Spleen (tissue), 7 donors: ENCODE data around the gene GKN2.

Experiments used
- CTCF ChIP-seq, 11 experiments: fragments of 200-600 bp in 7 of 11; fragments of 450-650 bp in 4 of 11; sonication (generic) in 4 of 11; IDR thresholded peaks in 8 of 11; conservative IDR thresholded peaks in 3 of 11; 1 replicate in 7 of 11; 2 replicates in 4 of 11; pipeline versions ENCODE4 v1.4.0 to v1.8.0; 2016 to 2021; ENCODE audit warnings: antibody characterized with exemption in 11 of 11, inconsistent platforms in 4 of 11, mild to moderate bottlenecking in 1 of 11
- POLR2A ChIP-seq, 3 donors: fragments of 450-650 bp; IDR thresholded peaks; one replicate each; pipeline ENCODE4 v1.5.1; 2017; ENCODE audit warnings: antibody characterized with exemption in 3 of 3, mild to moderate bottlenecking in 1 of 3
- donor health status: DM: no; HTN: no; CAD: no; lungs with moderate emphysema.
- donor health status: DM: no; HTN: no; CAD: no.
- donor health status: DM: no; HTN: no; CAD: no.

- peak in 1 of 11 experiments; percentile 23 for TF ChIP-seq CTCF (IDR thresholded peaks at IDR 0.05 in 8 of 11, conservative IDR thresholded peaks at IDR 0.05 in 3 of 11)
- TF ChIP-seq POLR2A (IDR thresholded peaks at IDR 0.05) = no peak
Measured at GRCh38 chr2:68908392-68908970, 44.2 kb downstream of the GKN2 start.
